Nephron (organoid): Measurements from ENCODE around the gene IFNB1.
A peak's percentile ranks its signal among the peaks of the same experiment; 100 is the strongest.

ENCODE experiments used
- H3K27ac Mint-ChIP-seq, 3 experiments: 2 replicates each; pipeline ENCODE4 v1.8.0; 2020; ENCODE audit warnings: mixed read lengths in 3 of 3, mild to moderate bottlenecking in 2 of 3, moderate library complexity in 1 of 3
- H3K27me3 Mint-ChIP-seq: 2 replicates; pipeline ENCODE4 v1.8.0; 2021; ENCODE audit warnings: low read depth, mild to moderate bottlenecking, moderate library complexity, mixed read lengths
- H3K36me3 Mint-ChIP-seq: 2 replicates; pipeline ENCODE4 v1.8.0; 2020; ENCODE audit warnings: low read depth, mixed read lengths
- H3K4me1 Mint-ChIP-seq: 2 replicates; pipeline ENCODE4 v1.8.0; 2020; ENCODE audit warnings: mixed read lengths
- H3K4me3 Mint-ChIP-seq, 3 experiments: 2 replicates each; pipeline ENCODE4 v1.8.0; 2020; ENCODE audit warnings: mild to moderate bottlenecking in 3 of 3, mixed read lengths in 3 of 3, moderate library complexity in 2 of 3
- H3K9me3 Mint-ChIP-seq: 2 replicates; pipeline ENCODE4 v1.8.0; 2020; ENCODE audit warnings: mixed read lengths
- TF ChIP-seq, protein P1 (sequence below), 3 experiments: fragments of 200-600 bp; sonication (generic); IDR thresholded peaks; one replicate each; pipeline ENCODE4 v1.5.0; 2021; ENCODE audit warnings: antibody characterized with exemption in 3 of 3; ENCODE audit not compliant: unreplicated experiment in 3 of 3

The IFNB1 gene

GRCh38 chr9:21070171-21070571 lies 7.6 kb downstream of the IFNB1 start:
- peaks cover 3% of the 10 kb centered on the region for H3K27me3 Mint-ChIP-seq
- H3K27ac Mint-ChIP-seq = peak overlapping the region in 2 of 3 experiments; percentile 67 to 77
- H3K36me3 Mint-ChIP-seq = no peaks in the 10 kb centered on the region
- peaks cover 6% of the 10 kb centered on the region for H3K4me1 Mint-ChIP-seq
- H3K9me3 Mint-ChIP-seq = no peaks in the 10 kb centered on the region
- peak overlapping the region in 1 of 3 experiments; percentile 8 for H3K4me3 Mint-ChIP-seq
- TF ChIP-seq, protein P1, sequence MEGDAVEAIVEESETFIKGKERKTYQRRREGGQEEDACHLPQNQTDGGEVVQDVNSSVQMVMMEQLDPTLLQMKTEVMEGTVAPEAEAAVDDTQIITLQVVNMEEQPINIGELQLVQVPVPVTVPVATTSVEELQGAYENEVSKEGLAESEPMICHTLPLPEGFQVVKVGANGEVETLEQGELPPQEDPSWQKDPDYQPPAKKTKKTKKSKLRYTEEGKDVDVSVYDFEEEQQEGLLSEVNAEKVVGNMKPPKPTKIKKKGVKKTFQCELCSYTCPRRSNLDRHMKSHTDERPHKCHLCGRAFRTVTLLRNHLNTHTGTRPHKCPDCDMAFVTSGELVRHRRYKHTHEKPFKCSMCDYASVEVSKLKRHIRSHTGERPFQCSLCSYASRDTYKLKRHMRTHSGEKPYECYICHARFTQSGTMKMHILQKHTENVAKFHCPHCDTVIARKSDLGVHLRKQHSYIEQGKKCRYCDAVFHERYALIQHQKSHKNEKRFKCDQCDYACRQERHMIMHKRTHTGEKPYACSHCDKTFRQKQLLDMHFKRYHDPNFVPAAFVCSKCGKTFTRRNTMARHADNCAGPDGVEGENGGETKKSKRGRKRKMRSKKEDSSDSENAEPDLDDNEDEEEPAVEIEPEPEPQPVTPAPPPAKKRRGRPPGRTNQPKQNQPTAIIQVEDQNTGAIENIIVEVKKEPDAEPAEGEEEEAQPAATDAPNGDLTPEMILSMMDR (IDR thresholded peaks at IDR 0.05; ENCODE audit: unreplicated experiment in 3 of 3) = peak in 1 of 3 experiments; percentile 23

DNA sequence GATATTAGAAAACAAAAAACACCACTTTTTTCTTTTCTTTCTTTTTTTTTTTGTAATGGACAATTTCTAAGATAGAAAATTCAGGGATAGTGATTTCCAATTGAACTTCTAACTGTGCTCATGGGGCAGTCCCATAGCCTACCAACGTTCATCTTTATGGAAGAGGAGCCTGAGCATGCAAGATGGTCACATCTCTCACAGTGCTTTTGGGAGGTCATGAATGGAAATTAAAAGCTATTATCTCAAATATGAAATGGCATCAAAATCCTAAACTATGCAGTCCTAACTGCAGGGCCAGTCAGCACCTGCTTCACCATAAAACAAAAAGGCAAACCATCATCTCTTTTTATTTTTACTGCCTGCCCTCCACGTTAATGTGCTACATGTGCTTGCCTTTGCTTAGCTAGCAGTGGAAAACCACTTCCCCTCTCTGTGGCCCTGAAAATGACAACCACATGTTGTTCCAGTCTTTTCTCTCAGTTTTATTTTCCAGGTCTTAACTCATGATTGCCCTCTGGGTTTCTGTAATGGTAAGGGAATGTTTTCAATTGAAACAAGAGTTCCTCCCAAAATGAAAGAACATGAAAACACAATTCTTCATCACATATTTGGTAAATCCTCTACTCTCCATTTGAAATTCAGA lies 16.7 kb downstream of the IFNB1 start:
- no peaks in the 10 kb centered on the region for H3K27me3 Mint-ChIP-seq
- TF ChIP-seq, protein P1 (IDR thresholded peaks at IDR 0.05; ENCODE audit: unreplicated experiment in 3 of 3) = no peak
- H3K9me3 Mint-ChIP-seq = no peaks in the 10 kb centered on the region
- H3K4me3 Mint-ChIP-seq = no peak overlapping the region
- no peaks in the 10 kb centered on the region for H3K36me3 Mint-ChIP-seq
- no peaks in the 10 kb centered on the region for H3K4me1 Mint-ChIP-seq
- no peak overlapping the region for H3K27ac Mint-ChIP-seq

DNA sequence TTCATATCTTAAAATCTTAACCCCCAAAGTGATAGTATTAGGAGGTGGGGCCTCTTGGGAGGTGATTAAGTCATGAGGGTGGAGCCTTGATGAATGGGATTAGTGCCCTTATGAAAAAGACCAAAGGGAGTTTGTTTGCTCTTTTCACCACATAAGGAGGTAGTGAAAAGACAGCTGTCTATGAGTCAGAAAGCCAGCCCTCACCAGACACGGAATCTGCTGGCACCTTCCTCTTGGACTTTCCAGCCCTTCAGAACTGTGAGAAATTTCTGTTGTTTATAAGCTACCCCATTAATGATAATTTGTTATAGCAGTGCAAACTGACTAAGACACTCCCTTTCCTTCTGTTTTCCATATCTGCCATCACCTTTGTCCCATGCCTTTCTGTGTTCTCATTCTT lies 20.8 kb downstream of the IFNB1 start:
- H3K4me3 Mint-ChIP-seq = no peak overlapping the region
- H3K9me3 Mint-ChIP-seq = no peaks in the 10 kb centered on the region
- H3K36me3 Mint-ChIP-seq = no peaks in the 10 kb centered on the region
- TF ChIP-seq, protein P1 (IDR thresholded peaks at IDR 0.05; ENCODE audit: unreplicated experiment in 3 of 3) = no peak
- H3K27ac Mint-ChIP-seq = no peak overlapping the region
- no peaks in the 10 kb centered on the region for H3K4me1 Mint-ChIP-seq
- no peaks in the 10 kb centered on the region for H3K27me3 Mint-ChIP-seq

DNA sequence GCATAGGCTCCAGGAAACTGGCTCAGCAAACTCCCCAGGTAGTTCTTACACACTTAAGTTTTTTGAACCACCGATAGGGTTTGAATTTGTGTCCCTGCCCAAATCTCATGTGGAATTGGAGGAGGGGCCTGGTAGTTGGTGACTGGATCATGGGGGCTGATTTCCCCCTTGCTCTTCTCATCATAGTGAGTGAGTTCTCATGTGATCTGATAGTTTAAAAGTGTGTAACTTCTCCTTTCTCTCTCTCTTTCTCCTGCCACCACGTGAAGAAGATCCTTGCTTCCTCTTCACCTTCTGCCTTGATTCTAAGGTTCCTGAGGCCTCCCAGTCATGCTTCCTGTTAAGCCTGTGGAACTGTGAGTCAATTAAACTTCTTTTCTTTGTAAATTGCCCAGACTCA lies 23.9 kb downstream of the IFNB1 start:
- Mint-ChIP-seq H3K27me3 (peaks cover 1% of the 10 kb centered on the region), H3K9me3 (no peaks in the 10 kb centered on the region), H3K4me3 (no peak overlapping the region), H3K27ac (no peak overlapping the region), H3K36me3 (no peaks in the 10 kb centered on the region), H3K4me1 (no peaks in the 10 kb centered on the region)
- TF ChIP-seq, protein P1 (IDR thresholded peaks at IDR 0.05; ENCODE audit: unreplicated experiment in 3 of 3) = no peak

GRCh38 chr9:21047281-21047691 lies 30.5 kb downstream of the IFNB1 start:
- Mint-ChIP-seq H3K4me1 (no peaks in the 10 kb centered on the region), H3K4me3 (no peak overlapping the region), H3K9me3 (no peaks in the 10 kb centered on the region), H3K27ac (no peak overlapping the region), H3K27me3 (peaks cover 4% of the 10 kb centered on the region), H3K36me3 (no peaks in the 10 kb centered on the region)
- TF ChIP-seq, protein P1 (IDR thresholded peaks at IDR 0.05; ENCODE audit: unreplicated experiment in 3 of 3) = no peak

DNA sequence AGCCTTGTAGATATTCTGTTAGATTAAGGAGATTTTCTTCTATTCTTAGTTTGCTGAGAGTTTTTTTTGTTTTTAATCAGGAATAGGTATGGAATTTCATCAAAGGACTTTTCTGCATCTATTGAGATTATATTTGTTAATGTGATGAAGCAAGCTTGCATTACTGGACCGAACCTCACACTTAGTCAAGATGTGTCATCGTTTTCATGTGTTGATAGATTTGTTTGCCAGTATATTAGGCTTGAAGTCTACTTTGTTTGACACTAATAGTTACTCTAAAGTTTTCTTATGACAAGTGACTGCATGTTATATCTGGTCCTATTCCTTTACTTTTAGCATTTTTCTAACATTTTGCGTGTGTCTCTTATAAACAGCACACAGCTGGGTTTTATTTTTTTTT lies 33.9 kb downstream of the IFNB1 start:
- TF ChIP-seq, protein P1 (IDR thresholded peaks at IDR 0.05; ENCODE audit: unreplicated experiment in 3 of 3) = no peak
- H3K9me3 Mint-ChIP-seq = no peaks in the 10 kb centered on the region
- no peak overlapping the region for H3K27ac Mint-ChIP-seq
- H3K4me3 Mint-ChIP-seq = no peak overlapping the region
- H3K36me3 Mint-ChIP-seq = no peaks in the 10 kb centered on the region
- H3K27me3 Mint-ChIP-seq = peaks cover 3% of the 10 kb centered on the region
- no peaks in the 10 kb centered on the region for H3K4me1 Mint-ChIP-seq
